ENCODE measurements around the gene SLC16A10. TPM values are rescaled to one million over a fixed set of nuclear protein-coding genes. Genes with fewer than 3 reads are reported as not detected.
A peak's percentile ranks its signal among the peaks of the same experiment; 100 is the strongest.
"Not testable (repeated sequence)": the region's sequence is repeated elsewhere in the genome, so short reads cannot be mapped to it uniquely, and the experiment has no call there.

The SLC16A10 gene
- polyA plus RNA-seq, 1 experiment: not detected

DNA sequence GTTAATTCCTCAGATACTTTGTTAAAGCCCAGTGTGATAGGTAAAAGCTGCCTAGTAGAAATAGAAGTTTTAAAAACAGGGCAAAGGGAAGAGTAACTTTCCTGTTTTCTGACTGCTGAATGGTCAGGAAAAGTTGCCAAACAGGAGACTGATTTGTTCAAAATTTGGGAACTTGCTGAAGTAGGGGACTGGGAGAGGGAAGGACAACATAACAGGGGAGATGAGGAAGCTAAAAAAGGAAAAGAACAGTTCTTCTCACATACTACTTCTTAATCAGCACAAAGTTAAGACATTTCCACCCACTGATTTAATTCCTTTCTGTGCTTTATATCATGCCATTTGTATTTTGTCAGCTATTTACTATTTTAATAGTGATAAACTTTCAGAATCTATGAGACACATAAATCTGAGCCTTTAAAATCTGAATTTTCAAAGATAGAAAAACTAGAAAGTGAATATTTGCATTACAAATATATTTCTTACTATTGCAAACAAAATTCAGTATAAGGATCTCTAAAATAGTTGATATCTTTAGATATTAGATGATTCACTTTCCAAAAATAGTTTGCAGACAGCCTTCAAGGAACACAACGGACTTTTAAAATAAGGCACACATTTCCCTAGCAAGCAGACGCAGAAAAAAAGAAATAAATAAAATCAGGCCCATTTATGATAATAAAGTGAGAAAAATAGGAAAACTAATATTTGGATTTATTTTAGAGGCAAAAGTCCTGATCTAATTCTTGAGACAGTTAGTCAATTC lies 36.9 kb upstream of the SLC16A10 start:
- Histone ChIP-seq H3K27ac (ENCODE audit: low read depth, low read length) (no peak overlapping the region), H3K4me3 (ENCODE audit: low read depth, low read length) (no peak overlapping the region), H3K9me3 (ENCODE audit: control insufficient read depth, insufficient read depth, low read length) (no peaks in the 10 kb centered on the region; the same call in 1 of the 2 replicates), H3K27me3 (ENCODE audit: control insufficient read depth, insufficient read depth, low read length) (peaks cover 3% of the 10 kb centered on the region)
- CTCF ChIA-PET: no interaction called here
- TF ChIP-seq, protein P1, sequence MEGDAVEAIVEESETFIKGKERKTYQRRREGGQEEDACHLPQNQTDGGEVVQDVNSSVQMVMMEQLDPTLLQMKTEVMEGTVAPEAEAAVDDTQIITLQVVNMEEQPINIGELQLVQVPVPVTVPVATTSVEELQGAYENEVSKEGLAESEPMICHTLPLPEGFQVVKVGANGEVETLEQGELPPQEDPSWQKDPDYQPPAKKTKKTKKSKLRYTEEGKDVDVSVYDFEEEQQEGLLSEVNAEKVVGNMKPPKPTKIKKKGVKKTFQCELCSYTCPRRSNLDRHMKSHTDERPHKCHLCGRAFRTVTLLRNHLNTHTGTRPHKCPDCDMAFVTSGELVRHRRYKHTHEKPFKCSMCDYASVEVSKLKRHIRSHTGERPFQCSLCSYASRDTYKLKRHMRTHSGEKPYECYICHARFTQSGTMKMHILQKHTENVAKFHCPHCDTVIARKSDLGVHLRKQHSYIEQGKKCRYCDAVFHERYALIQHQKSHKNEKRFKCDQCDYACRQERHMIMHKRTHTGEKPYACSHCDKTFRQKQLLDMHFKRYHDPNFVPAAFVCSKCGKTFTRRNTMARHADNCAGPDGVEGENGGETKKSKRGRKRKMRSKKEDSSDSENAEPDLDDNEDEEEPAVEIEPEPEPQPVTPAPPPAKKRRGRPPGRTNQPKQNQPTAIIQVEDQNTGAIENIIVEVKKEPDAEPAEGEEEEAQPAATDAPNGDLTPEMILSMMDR (IDR thresholded peaks at IDR 0.05; ENCODE audit: low read depth, low read length): no peak
- POLR2A ChIA-PET: no interaction called here
- no peak for DNase-seq (ENCODE audit: low read depth, low spot score)

DNA sequence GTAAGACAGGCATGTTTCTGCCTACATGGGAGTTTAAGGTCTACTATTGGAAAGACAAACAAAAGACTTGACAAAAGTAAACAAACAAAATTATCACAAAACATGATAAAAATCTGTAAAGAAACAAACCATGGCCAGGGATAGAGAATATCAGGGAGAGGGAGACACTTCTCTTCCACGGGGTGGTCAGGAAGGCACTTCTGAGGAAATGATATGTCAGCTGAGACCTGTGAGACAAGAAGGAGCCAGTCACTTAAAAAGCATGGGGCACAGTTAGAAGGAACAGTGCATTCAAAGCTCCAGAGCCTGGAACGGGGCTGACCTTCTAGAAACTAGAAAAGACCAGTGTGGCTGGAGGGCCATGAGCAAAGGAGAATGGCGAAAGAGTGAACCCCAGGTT lies 35.1 kb upstream of the SLC16A10 start:
- DNase-seq (ENCODE audit: low read depth, low spot score): no peak
- CTCF ChIA-PET: interaction anchor here (0.7 kb wide), 1 partner anchor 41 kb away, joined by 3 read pairs; no protein-coding TSS in a partner anchor
- Histone ChIP-seq H3K27ac (ENCODE audit: low read depth, low read length) (no peak overlapping the region), H3K9me3 (ENCODE audit: control insufficient read depth, insufficient read depth, low read length) (no peaks in the 10 kb centered on the region; the same call in 1 of the 2 replicates), H3K4me3 (ENCODE audit: low read depth, low read length) (no peak overlapping the region), H3K27me3 (ENCODE audit: control insufficient read depth, insufficient read depth, low read length) (peaks cover 8% of the 10 kb centered on the region)
- TF ChIP-seq, protein P1 (IDR thresholded peaks at IDR 0.05; ENCODE audit: low read depth, low read length): no peak
- POLR2A ChIA-PET: no interaction called here

DNA sequence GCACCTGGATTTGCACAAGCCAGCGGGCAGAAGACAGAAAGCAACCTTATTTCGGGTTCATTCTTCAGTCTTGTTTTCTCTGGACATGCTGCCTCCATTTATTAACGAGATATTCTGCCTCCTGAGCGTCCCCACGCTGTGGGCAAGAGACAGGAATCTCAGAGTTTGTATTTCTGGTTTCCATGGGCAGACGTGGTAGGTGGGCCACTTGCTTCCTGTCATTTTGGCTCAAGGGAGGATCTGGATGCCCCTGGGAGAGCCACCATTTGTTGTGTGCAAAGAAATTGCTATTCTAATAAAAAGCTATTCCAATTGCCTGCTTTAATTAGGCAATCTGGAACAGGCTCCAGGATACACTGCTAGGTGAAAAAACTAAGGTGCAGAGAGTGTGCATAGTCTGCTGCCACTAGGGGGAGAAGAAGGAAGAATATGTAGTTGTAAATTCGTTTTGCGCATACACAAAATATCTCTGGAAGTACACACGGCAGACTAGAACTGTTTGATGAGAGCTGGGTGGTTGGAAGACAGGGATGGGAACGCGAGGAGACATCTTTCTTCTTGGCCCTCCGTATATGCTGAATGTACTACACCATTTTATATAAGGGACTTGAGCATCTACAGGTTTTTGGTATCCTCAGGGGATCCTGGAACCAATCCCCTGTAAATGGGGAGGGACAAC lies 30.1 kb upstream of the SLC16A10 start:
- TF ChIP-seq, protein P1 (IDR thresholded peaks at IDR 0.05; ENCODE audit: low read depth, low read length): peak; percentile 87
- no peak overlapping the region for H3K4me3 ChIP-seq (ENCODE audit: low read depth, low read length)
- CTCF ChIA-PET: interaction anchor here (0.6 to 3.5 kb wide), 38 partner anchors 8 to 987 kb away, joined by 3 to 42 read pairs (median 4); a partner anchor contains a TSS
- H3K27ac ChIP-seq (ENCODE audit: low read depth, low read length): no peak overlapping the region
- DNase-seq (ENCODE audit: low read depth, low spot score): peak; percentile 11
- H3K9me3 ChIP-seq (ENCODE audit: control insufficient read depth, insufficient read depth, low read length): peaks cover 3% of the 10 kb centered on the region; the same call in 1 of the 2 replicates
- POLR2A ChIA-PET: no interaction called here
- H3K27me3 ChIP-seq (ENCODE audit: control insufficient read depth, insufficient read depth, low read length): peaks cover 19% of the 10 kb centered on the region

DNA sequence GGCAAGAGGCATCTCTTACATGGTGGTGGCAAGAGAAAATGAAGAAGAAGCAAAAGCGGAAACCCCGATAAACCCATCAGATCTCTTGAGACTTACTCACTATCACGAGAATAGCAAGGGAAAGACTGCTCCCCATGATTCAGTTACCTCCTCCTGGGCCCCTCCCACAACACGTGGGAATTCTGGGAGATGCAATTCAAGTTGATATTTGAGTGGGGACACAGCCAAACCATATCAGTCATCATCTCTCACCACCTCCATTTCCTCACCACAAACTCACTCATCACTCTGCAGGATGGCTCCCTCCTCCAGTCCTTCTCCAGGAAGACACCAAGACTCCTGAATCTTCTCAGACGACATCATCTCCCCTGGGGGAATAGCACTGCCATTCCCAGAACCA lies 25.8 kb upstream of the SLC16A10 start:
- Histone ChIP-seq H3K4me3 (ENCODE audit: low read depth, low read length) (no peak overlapping the region), H3K27ac (ENCODE audit: low read depth, low read length) (no peak overlapping the region), H3K9me3 (ENCODE audit: control insufficient read depth, insufficient read depth, low read length) (0 out of 2 replicates have a peak, but pooled peaks cover 3% of the 10 kb centered on the region), H3K27me3 (ENCODE audit: control insufficient read depth, insufficient read depth, low read length) (peaks cover 16% of the 10 kb centered on the region)
- ChIA-PET CTCF (no interaction called here), POLR2A (no interaction called here)
- DNase-seq (ENCODE audit: low read depth, low spot score): no peak
- TF ChIP-seq, protein P1 (IDR thresholded peaks at IDR 0.05; ENCODE audit: low read depth, low read length): no peak

DNA sequence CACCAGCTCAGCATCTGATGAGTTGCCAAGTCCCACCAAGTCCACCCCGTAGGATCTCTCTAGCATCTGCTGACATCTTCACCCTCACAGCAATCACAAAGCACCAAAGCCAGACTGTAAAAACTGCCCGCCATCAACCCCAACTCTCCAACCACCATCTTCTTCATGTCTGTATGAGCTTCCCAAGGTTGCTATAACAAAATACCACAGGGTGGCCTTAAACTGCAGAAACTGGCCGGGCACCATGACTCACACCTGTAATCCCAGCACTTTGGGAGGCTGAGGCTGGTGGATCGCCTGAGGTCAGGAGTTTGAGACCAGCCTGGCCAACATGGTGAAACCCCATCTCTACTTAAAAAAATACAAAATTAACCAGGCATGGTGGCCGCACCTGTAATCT lies 25.3 kb upstream of the SLC16A10 start:
- H3K4me3 ChIP-seq (ENCODE audit: low read depth, low read length); H3K9me3 ChIP-seq (ENCODE audit: control insufficient read depth, insufficient read depth, low read length); POLR2A ChIA-PET; H3K27ac ChIP-seq (ENCODE audit: low read depth, low read length); DNase-seq (ENCODE audit: low read depth, low spot score); CTCF ChIA-PET: not testable (repeated sequence)
- peaks cover 13% of the 10 kb centered on the region for H3K27me3 ChIP-seq (ENCODE audit: control insufficient read depth, insufficient read depth, low read length)

DNA sequence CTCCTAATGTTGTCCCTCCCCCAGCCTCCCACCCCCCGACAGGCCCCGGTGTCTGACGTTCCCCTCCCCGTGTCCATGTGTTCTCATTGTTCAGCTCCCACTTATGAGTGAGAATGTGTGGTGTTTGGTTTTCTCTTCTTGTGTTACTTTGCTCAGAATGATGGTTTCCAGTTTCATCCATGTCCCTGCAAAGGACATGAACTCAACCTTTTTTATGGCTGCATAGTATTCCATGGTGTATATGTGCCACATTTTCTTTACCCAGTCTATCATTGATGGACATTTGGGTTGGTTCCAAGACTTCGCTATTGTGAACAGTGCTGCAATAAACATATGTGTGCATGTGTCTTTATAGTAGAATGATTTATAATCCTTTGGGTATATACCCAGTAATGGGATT lies 24.4 kb upstream of the SLC16A10 start:
- POLR2A ChIA-PET; H3K27ac ChIP-seq (ENCODE audit: low read depth, low read length); H3K4me3 ChIP-seq (ENCODE audit: low read depth, low read length); CTCF ChIA-PET; DNase-seq (ENCODE audit: low read depth, low spot score); H3K9me3 ChIP-seq (ENCODE audit: control insufficient read depth, insufficient read depth, low read length): not testable (repeated sequence)
- peaks cover 10% of the 10 kb centered on the region for H3K27me3 ChIP-seq (ENCODE audit: control insufficient read depth, insufficient read depth, low read length)

Measured in AG04450 (cell line).